OCI-LY3 (cell line): ENCODE data around the gene GEMIN2.

ENCODE experiments used
- CTCF ChIP-seq: fragments of 200-600, 300-600 bp; sonication (generic); IDR thresholded peaks from 2 replicates; pipeline ENCODE4 v1.5.1; 2014; ENCODE audit warnings: antibody characterized with exemption, low read length, low read depth
- EZH2phosphoT487 ChIP-seq: fragments of 200-600 bp; shearing (Covaris generic); IDR thresholded peaks from 2 replicates; pipeline ENCODE4 v1.6.1; 2018; ENCODE audit warnings: antibody characterized with exemption, mixed run types, low read depth

DNA sequence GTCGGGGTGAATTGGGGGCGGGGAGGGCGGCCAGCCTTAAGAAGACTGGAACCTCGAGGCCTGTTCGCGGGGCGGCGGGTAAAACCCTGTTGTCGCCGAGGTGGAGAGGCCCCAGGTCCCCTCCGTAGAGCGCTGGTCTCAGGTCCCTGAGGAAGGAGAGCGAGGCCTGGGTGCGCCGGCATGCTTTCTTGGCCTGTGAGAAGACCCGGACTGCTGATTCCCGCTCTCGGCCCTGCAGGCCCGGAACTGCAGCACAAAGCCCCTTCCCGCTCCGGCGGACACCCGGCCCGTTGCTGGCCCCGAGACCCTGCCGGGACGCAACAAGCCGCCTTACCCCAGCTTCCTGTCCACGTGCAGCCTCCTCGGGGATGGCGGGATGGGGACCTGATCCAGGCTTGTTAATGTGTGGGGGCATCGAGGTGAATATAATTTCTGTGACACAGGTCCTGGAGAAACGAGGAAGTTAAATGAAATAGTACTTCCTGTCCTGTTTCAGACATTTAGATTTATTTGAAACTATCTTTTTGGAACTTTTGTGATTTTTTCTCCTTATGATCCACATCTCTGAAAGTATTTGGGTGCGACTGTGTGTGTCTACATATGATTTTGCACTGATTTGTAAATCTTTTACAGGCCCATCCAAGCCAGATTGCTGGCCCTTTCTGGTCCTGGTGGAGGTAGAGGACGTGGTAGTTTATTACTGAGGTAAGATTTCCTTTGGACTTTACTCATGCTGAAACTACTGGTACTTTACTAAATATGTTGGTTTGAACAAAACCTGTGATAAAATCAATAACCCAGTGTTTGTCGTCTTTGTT lies 61.5 kb downstream of the GEMIN2 start:
- TF ChIP-seq CTCF (no peak), EZH2phosphoT487 (no peak)
